Measurements from ENCODE around the gene BCOR.

The BCOR gene

GRCh38 chrX:40109288-40110008 lies 11.7 kb upstream of the BCOR start:
- Mint-ChIP-seq H3K36me3 (ENCODE audit: low read depth) (no peaks in the 10 kb centered on the region), H3K27me3 (ENCODE audit: low read depth) (peaks cover 16% of the 10 kb centered on the region), H3K4me1 (peaks cover 17% of the 10 kb centered on the region), H3K9me3 (no peaks in the 10 kb centered on the region), H3K4me3 (peak overlapping the region; percentile 71 to 78 (median 72)), H3K27ac (peak overlapping the region; percentile 48 to 74 (median 68))
- no peak for TF ChIP-seq CTCF (IDR thresholded peaks at IDR 0.05; ENCODE audit: unreplicated experiment in 3 of 3)

GRCh38 chrX:40108959-40109287 lies 11.2 kb upstream of the BCOR start:
- H3K27ac Mint-ChIP-seq: peak overlapping the region; percentile 67 to 95 (median 94)
- peak overlapping the region; percentile 75 to 80 (median 78) for H3K4me3 Mint-ChIP-seq
- no peak for TF ChIP-seq CTCF (IDR thresholded peaks at IDR 0.05; ENCODE audit: unreplicated experiment in 3 of 3)
- no peaks in the 10 kb centered on the region for H3K36me3 Mint-ChIP-seq (ENCODE audit: low read depth)
- no peaks in the 10 kb centered on the region for H3K9me3 Mint-ChIP-seq
- peaks cover 15% of the 10 kb centered on the region for H3K27me3 Mint-ChIP-seq (ENCODE audit: low read depth)
- H3K4me1 Mint-ChIP-seq: peaks cover 17% of the 10 kb centered on the region

GRCh38 chrX:40108162-40108958 lies 10.6 kb upstream of the BCOR start:
- Mint-ChIP-seq H3K27ac (peak overlapping the region; percentile 94 to 95 (median 94)), H3K27me3 (ENCODE audit: low read depth) (peaks cover 18% of the 10 kb centered on the region), H3K36me3 (ENCODE audit: low read depth) (no peaks in the 10 kb centered on the region), H3K4me3 (peak overlapping the region; percentile 75 to 88 (median 86)), H3K9me3 (no peaks in the 10 kb centered on the region), H3K4me1 (peaks cover 21% of the 10 kb centered on the region)
- TF ChIP-seq CTCF (IDR thresholded peaks at IDR 0.05; ENCODE audit: unreplicated experiment in 3 of 3): no peak

DNA sequence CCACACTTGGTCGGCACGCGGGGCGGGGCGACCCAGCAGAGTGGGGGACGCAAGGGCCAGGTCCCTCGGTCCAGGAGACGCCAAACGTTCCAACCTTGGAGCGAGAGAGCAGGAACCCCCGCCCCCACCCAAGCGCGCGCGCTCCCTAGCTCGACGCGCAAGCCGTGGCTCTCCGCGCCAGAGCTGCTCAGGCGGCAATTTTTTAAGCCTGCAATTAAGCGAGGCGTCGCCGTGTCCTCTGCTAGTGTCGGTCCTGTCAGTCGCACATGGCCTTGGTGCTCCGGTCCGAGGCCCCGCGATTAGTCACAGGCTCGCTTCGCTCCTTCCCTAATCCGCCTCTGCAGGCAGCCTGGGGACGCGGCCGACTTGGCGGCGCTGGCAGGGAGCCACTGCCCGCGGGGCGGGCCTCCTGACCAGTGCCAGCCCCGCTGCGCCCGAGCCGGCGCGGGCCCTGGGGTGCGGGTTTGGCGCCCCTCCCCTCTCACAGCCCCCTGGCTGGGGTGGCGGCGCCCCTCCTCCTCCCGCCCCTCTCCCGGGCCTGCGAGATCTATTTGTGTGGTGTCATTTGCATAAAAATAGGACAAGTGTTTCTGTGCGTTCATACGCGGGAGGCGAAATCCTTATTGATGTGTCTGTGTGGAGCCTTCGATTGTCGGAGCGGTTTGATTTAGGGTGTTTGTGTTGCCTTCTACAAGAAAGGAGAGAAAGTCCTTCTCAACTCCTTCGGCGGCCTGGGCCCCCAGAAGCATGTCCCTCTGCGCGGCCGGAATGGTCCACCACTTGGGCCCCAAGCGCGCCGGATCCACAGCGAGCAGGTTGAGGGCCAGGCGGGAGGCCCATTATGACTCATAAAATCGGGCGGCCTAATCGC lies 9.8 kb upstream of the BCOR start:
- Mint-ChIP-seq H3K9me3 (no peaks in the 10 kb centered on the region), H3K27me3 (ENCODE audit: low read depth) (peaks cover 17% of the 10 kb centered on the region), H3K4me3 (peak overlapping the region; percentile 81 to 88 (median 87)), H3K27ac (peak overlapping the region; percentile 94 to 95 (median 94)), H3K36me3 (ENCODE audit: low read depth) (no peaks in the 10 kb centered on the region), H3K4me1 (peaks cover 26% of the 10 kb centered on the region)
- TF ChIP-seq CTCF (IDR thresholded peaks at IDR 0.05; ENCODE audit: unreplicated experiment in 3 of 3): no peak

DNA sequence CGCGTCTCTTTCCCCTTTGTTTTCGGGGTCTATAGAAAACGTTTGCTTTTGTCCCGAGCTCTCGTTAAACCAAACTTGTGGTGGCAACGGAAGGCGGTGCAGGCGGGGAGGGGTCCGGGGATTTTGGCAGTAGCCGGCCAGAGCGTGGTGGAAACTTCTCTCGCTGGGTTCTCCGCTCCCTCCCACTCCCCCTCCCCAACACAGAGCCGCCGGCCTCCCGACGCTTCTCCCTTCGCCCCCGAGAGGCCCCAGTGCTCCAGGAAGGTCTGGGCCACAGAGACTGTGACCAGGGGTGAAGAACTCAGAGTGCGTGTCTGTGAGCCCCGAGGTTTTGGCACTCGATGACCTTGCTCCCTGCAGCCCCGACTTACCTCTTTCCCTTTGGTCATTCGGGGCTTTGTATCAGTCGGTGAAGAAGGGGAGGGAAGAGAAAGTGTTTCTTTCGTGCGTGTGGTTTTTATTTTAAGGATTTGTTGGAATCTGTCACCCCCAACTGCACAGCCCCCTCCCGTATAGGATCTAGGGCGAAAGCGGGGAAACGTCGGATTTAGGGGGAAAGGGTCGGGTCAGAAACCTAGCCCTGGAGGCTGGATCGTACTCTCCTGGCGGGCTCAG lies 9.0 kb upstream of the BCOR start:
- Mint-ChIP-seq H3K27me3 (ENCODE audit: low read depth) (peaks cover 17% of the 10 kb centered on the region), H3K9me3 (no peaks in the 10 kb centered on the region), H3K4me1 (peaks cover 29% of the 10 kb centered on the region), H3K27ac (peak overlapping the region; percentile 82 to 95 (median 89)), H3K36me3 (ENCODE audit: low read depth) (no peaks in the 10 kb centered on the region), H3K4me3 (peak overlapping the region; percentile 81 to 88 (median 87))
- no peak for TF ChIP-seq CTCF (IDR thresholded peaks at IDR 0.05; ENCODE audit: unreplicated experiment in 3 of 3)

All from nephron (organoid).